GM12874 (cell line): Measurements from ENCODE around the gene NHLRC1.

ENCODE experiments used
- CTCF ChIP-seq: IDR thresholded peaks from 2 replicates; pipeline ENCODE4 v1.5.1; 2011; ENCODE audit warnings: low read depth, mild to moderate bottlenecking, control low read depth, low read length, moderate library complexity; ENCODE audit not compliant: insufficient read depth

Gene NHLRC1

GRCh38 chr6:18122128-18123093, at the start of gene NHLRC1:
Gene NHLRC1 (minus strand): TSS chr6:18122677. CDS start chr6:18122606, 71 bp downstream.
- peak; percentile 88 for TF ChIP-seq CTCF

- no peak for TF ChIP-seq CTCF
Observed at GRCh38 chr6:18171871-18172270, 49.4 kb upstream of the NHLRC1 start.

GRCh38 chr6:18168264-18168663, 45.8 kb upstream of the NHLRC1 start:
- no peak for TF ChIP-seq CTCF

GRCh38 chr6:18166312-18167036, 44.0 kb upstream of the NHLRC1 start:
- no peak for TF ChIP-seq CTCF

- TF ChIP-seq CTCF, result no peak
Observed at GRCh38 chr6:18165751-18166150, 43.3 kb upstream of the NHLRC1 start.

- no peak for TF ChIP-seq CTCF
Observed at GRCh38 chr6:18162401-18162800, 39.9 kb upstream of the NHLRC1 start.

- TF ChIP-seq CTCF, result no peak
Observed at GRCh38 chr6:18161431-18161830, 39.0 kb upstream of the NHLRC1 start.
